HG02588 (cell line): ENCODE measurements around the gene EPGN.
"Not testable (repeated sequence)": the region's sequence is repeated elsewhere in the genome, so short reads cannot be mapped to it uniquely, and the experiment has no call there.

Experiments used
- ATAC-seq: cut with Tn5 transposase; IDR thresholded peaks from one replicate; pipeline ENCODE4 v1.9.1; 2021; ENCODE audit warnings: mild to moderate bottlenecking, moderate library complexity; ENCODE audit not compliant: unreplicated experiment

Gene EPGN

DNA sequence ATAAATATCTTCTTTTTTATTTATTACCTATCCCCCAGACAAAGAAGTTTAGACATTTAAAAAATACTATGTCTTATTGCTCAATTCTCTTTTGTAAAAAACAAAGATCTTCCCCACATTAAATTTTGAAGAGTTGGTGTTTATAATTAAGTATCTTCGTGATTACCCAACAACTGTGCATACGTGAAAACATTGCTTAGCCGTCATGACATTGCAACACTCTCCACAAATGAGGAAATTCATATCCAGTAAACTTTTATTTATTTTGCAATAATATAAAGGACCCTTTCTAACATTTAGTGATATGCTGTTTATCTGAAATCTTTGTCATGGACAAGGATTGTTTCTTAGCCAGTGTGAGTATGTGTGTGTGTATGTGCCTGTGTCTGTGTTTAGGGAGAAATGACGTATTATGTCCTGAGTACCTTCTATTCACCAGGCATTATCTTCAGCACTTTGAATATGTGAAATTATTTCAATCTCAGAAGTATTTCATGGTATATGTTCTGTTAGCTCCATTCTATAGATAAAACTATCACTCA, 30.6 kb downstream of the EPGN start:
- ATAC-seq: no peak

DNA sequence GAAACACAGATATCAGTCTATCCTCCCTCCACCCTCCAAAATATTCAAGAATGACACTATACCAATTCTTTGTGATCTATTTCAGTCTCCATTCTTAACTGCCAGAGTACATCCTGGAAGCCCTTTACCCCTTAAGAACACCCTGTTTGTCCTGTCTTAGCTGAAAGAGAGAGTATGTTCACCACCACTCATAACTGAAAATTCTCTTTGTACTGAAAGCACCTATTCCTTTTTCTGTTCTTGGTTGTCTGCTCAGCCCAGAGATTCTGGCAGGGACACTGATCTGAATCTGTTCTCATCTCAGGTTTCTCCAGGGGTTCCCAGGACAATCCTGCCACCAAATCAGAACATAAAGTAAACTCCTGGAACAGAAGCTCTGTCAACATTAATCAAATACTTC, 31.2 kb downstream of the EPGN start:
- ATAC-seq: no peak

DNA sequence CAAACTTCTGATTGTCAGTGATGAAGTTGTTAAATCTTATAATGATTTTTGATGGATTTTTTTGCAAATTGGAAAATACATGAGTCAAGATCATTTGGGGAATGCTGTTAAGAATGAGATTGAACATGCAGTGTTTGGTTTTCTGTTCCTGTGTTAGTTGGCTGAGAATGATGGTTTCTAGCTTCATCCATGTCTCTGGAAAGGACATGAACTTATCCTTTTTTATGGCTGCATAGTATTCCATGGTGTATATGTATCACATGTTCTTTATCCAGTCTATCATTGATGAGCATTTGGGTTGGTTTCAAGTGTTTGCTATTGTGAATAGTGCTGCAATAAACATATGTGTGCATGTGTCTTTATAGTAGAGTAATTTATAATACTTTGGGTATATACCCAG, 32.2 kb downstream of the EPGN start:
- ATAC-seq: not testable (repeated sequence)

DNA sequence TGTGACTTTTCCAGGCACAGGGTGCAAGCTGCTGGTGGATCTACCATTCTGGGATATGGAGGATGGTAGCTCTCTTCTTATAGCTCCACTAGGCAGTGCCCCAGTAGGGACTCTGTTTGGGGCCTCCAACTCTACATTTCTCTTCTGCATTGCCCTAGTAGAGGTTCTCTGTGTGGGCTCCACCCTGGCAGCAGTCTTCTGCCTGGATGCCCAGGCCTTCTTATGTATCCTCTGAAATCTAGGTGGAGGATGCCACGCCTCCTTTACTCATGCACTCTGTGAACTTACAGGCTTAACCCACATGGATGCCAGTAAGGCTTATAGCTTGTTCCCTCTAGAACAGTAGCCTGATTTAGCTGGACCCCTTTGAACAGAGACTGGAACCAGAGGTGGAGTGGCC, 35.8 kb downstream of the EPGN start:
- ATAC-seq: no peak

DNA sequence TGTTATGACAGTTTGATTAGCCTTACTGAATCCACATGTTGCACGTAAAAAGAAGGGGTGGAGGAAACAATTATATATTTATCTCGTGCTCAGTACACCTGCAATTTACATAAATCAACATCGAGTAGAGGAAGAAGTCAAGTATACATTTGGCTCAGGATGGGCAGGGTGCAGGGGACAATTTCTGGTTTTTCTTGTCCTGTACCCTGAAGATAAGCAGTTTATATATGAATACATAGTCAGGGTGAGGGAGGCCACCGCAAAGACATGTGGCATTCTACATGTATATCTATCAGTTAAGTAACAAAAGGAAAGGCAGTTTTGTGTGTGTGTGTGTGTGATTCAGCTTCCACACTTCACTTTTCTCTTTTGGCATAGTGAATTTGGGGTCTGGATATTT, 45.6 kb downstream of the EPGN start:
- ATAC-seq: no peak

DNA sequence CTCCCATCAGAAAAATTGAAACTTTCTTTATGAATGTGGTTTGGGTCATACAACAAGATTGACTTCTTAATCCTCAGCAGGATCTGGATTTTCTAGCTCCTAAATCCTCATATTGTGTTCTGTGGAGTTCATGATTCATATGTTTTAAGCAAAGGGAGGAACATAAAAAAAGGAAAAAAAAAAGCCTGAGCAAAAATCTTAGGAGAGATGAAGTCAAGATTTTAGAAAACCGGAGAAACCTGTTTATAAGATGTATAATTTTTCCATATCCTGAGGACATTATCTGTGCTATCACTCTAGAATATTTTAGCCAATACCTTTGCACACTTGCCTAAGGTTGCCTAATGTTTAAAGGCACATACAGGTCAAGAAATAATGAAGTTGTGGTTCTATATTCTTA, 49.7 kb downstream of the EPGN start:
- ATAC-seq: no peak

DNA sequence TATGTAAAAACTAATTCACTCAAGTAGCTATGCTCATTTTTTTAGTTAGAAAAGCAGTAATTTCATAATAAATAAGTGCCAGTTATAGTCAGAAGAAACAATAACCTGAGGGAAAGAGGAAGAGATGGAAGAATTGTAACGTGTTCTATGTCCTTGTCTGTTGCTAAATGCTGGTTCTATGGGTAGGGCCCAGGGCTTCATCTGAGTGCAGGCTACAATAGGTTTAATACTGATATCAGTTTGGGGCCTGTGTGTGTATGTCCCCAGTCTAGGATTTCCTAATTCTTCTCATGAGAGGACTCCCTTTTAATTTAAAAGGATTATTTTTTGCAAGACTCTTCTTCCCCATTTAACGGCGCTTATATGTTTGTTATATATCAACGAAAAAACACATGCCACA, 53.4 kb downstream of the EPGN start:
- no peak for ATAC-seq

DNA sequence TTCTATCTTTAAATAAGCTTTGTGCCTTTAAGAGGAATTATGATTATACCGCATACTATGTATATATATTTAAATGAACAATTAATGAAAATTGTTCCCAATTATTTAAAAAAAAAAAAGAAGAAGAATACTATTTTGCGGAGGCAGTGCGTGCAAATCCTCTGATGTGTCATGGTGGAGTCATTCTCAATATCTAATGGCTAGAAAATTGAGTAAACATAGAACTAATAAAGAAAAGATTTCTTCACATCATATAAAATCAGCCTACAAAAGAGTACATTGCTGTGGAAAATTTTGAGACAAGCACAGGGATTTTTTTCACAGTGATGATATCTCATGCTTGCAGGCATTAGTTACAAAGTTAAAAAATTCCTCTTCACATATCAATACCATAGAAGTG, 54.1 kb downstream of the EPGN start:
- ATAC-seq: no peak

DNA sequence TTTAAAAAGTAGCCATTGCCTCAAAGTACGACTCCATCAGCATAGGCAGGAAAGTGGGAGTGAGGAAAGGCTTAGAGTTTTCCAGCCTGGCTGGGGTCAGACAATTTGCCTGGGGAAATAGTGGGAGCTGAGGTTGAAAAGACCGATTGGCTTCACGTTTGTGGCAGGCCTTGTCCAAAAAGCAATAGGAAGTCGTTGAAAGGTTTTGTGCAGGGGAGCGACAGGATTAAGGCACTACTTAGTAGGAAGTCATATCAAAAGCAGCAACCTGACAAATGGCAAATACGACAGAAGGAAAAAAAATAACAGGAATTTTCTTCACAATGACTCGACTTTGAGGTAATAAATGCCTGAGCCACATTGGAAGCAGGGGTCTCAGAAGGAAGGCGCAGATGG, 56.0 kb downstream of the EPGN start:
- ATAC-seq: no peak

DNA sequence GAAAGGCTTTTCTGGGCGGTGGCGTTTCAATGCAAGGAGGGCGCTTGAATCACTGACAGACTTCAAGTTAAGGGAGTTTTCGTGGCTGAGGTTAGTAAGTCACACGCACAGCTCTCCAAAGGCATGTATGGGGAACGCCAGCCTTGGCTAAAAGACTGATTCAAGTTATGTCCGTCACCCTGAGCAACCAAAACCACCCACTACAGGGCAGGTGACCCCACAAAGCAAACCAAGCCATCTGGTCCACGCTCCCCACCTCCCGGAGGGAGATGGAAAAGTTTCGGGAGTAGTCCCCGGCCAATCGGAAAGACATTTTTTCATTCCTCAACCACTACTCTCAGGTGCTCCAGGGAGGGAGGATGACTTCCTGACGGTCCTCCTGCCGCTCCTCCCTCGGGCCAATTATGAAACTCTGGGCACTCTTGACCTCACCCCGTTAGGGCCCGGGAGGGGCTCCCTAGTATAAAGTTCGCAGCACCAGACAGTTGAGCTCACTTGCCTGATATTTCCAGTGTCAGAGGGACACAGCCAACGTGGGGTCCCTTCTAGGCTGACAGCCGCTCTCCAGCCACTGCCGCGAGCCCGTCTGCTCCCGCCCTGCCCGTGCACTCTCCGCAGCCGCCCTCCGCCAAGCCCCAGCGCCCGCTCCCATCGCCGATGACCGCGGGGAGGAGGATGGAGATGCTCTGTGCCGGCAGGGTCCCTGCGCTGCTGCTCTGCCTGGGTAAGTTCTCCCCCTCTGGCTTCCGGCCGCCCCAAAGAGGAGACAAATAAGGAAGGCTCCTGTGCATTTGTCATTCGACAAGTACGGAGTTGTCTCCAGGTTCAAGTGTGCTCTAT, 56.6 kb downstream of the EPGN start, which contains the start of gene EREG:
Gene EREG, plus strand, starts transcription at position 494 of the 840 bp plus-strand sequence. Its CDS starts 164 bp downstream, at position 658.
- ATAC-seq: peak; percentile 41

DNA sequence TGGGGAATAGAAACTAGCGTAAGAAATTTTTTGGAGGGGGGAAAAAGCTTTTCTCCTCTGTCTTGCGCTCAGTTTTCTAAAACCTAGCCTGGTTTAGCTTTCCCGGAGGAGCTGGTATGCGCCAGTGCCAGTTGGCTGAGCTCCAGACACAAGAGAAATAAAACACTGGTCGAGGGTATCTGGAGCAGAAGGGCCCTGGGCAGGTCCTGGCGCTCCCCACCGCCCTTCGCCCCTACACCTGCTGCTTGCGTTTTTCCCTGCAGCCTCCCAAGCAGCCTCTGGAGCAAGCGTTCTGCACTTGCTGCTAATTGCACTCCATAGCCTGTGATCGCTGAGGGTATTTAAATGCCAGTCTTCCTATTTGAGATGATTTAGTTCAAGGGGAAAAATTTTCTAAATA, 57.5 kb downstream of the EPGN start:
- no peak for ATAC-seq
